Natural killer cell (primary cell): ENCODE results near the gene RNF31. TPM values are rescaled to one million over a fixed set of nuclear protein-coding genes. Genes with fewer than 3 reads are reported as not detected.

Experiments used
- ATAC-seq, 3 donors: fragments of 150-1000 bp in 2 of 3; fragments of 200-7000 bp in 1 of 3; cut with Tn5 transposase; 1 replicate in 1 of 3; 2 replicates in 2 of 3; pipeline ENCODE4 v1.10.0; 2021; ENCODE audit warnings: mild to moderate bottlenecking in 2 of 3, moderate library complexity in 2 of 3
- DNase-seq, 2 donors: peaks; one replicate each; pipeline versions ENCODE4 v3.0.0 to v3.0.0-alpha.2; 2013 to 2021; ENCODE audit warnings: mixed read lengths in 1 of 2
- H3K27ac ChIP-seq: one replicate; pipeline ENCODE4 v1.5.1; 2013; ENCODE audit warnings: mild to moderate bottlenecking, low read length
- H3K27me3 ChIP-seq: one replicate; pipeline ENCODE4 v1.6.1; 2013; ENCODE audit warnings: low read length; ENCODE audit not compliant: control insufficient read depth, insufficient read depth
- H3K36me3 ChIP-seq: one replicate; pipeline ENCODE4 v1.6.1; 2013; ENCODE audit warnings: low read length; ENCODE audit not compliant: control insufficient read depth, insufficient read depth
- H3K4me1 ChIP-seq: one replicate; pipeline ENCODE4 v1.6.1; 2013; ENCODE audit warnings: low read length; ENCODE audit not compliant: control insufficient read depth, insufficient read depth
- H3K4me3 ChIP-seq: one replicate; pipeline ENCODE4 v1.5.1; 2013; ENCODE audit warnings: low read length
- H3K9me3 ChIP-seq: one replicate; pipeline ENCODE4 v1.6.1; 2013; ENCODE audit warnings: low read length; ENCODE audit not compliant: control insufficient read depth, insufficient read depth
- H3K27ac Mint-ChIP-seq, 2 donors: one replicate each; pipeline ENCODE4 v1.8.0; 2022; ENCODE audit warnings: mild to moderate bottlenecking in 2 of 2, mixed read lengths in 2 of 2, moderate library complexity in 1 of 2
- H3K27me3 Mint-ChIP-seq, 2 donors: one replicate each; pipeline ENCODE4 v1.8.0; 2022; ENCODE audit warnings: low read depth in 2 of 2, mixed read lengths in 2 of 2
- H3K36me3 Mint-ChIP-seq: one replicate; pipeline ENCODE4 v1.8.0; 2022; ENCODE audit warnings: mixed read lengths
- H3K4me1 Mint-ChIP-seq, 2 donors: one replicate each; pipeline ENCODE4 v1.8.0; 2022; ENCODE audit warnings: mixed read lengths in 2 of 2
- H3K4me3 Mint-ChIP-seq: one replicate; pipeline ENCODE4 v1.8.0; 2022; ENCODE audit warnings: mild to moderate bottlenecking, moderate library complexity, mixed read lengths
- H3K9me3 Mint-ChIP-seq, 2 donors: one replicate each; pipeline ENCODE4 v1.8.0; 2022; ENCODE audit warnings: mixed read lengths in 2 of 2
- WGBS: methylation state at CpG from one replicate; pipeline ENCODE4 v1.1.7; 2013; ENCODE audit warnings: missing lambda C conversion rate; ENCODE audit not compliant: insufficient coverage; 5-methylcytosine and 5-hydroxymethylcytosine counted together
- intact Hi-C: fragments of 100-400 bp; cut with micrococcal nuclease; formaldehyde crosslinking; loops from one replicate; pipeline ENCODE4 v1.14.2; 2022
- total RNA-seq, 4 donors: library from RNA; stranded (reverse); fragments of 120-200 nt in 1 of 4; gene quantifications; one replicate each; pipeline versions ENCODE4 v1.2.3 to v1.2.4, GENCODE V29; 2013 to 2022
- TF ChIP-seq, protein P1 (sequence below): fragments of 200-600 bp; IDR thresholded peaks from one replicate; pipeline ENCODE4 v1.8.0; 2022; ENCODE audit warnings: antibody characterized with exemption

The RNF31 gene
- total RNA-seq, 3 donors from 2014 or later (not counting 1 experiment from before 2014, with no cell fraction given) = 96.9 to 134 (median 125) TPM

DNA sequence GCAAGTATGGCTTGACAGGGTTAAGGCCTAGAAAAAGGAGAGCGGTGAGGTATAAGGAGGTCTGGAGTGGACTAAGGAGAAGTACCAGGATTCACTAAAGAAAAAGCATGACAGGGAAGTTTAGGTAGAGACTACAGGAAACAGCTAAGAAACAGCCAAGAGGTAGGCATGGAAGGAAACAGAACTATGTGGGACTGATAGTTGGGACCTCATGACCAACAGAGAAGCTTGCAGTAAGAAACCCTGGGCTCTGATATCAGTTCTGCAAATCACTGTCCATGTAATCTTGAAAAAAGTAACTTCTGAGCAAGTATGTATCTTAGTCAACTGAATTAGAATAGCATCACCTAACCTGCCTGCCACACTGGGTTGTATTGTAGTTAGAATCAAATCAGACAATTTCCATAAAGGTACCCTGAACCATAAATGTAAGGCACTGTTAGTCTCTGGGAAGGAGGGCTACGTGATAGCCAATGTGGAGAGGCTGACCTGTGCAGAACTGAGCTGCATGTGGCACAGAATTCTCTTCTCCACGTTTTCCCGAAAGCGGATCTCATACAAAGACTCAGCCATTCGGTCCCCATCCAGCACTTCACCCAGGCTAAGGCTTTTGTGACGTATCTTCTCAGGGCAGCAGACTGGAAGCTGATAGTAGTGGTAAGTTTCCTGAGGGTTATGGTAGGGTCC, 47.0 kb downstream of the RNF31 start:
- H3K27me3 Mint-ChIP-seq = no peaks in the 10 kb centered on the region
- H3K27ac Mint-ChIP-seq = peak overlapping the region; percentile 91 to 96
- Histone ChIP-seq H3K4me3 (peak overlapping the region; percentile 92), H3K27ac (peak overlapping the region; percentile 99), H3K4me1 (peaks cover 30% of the 10 kb centered on the region), H3K9me3 (no peaks in the 10 kb centered on the region), H3K27me3 (no peaks in the 10 kb centered on the region), H3K36me3 (peaks cover 13% of the 10 kb centered on the region)
- H3K4me3 Mint-ChIP-seq = peak overlapping the region; percentile 85
- 92% methylated on average over 7 of the region's 7 CpGs for WGBS
- H3K36me3 Mint-ChIP-seq = no peaks in the 10 kb centered on the region
- TF ChIP-seq, protein P1, sequence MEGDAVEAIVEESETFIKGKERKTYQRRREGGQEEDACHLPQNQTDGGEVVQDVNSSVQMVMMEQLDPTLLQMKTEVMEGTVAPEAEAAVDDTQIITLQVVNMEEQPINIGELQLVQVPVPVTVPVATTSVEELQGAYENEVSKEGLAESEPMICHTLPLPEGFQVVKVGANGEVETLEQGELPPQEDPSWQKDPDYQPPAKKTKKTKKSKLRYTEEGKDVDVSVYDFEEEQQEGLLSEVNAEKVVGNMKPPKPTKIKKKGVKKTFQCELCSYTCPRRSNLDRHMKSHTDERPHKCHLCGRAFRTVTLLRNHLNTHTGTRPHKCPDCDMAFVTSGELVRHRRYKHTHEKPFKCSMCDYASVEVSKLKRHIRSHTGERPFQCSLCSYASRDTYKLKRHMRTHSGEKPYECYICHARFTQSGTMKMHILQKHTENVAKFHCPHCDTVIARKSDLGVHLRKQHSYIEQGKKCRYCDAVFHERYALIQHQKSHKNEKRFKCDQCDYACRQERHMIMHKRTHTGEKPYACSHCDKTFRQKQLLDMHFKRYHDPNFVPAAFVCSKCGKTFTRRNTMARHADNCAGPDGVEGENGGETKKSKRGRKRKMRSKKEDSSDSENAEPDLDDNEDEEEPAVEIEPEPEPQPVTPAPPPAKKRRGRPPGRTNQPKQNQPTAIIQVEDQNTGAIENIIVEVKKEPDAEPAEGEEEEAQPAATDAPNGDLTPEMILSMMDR = no peak
- no peak for DNase-seq
- peaks cover 42 to 53% of the 10 kb centered on the region in 2 donors for H3K4me1 Mint-ChIP-seq
- no peaks in the 10 kb centered on the region for H3K9me3 Mint-ChIP-seq
- intact Hi-C loops = no loop called here
- no peak for ATAC-seq

GRCh38 chr14:24194873-24195185, 47.5 kb downstream of the RNF31 start:
- WGBS = 67% methylated on average over 8 of the region's 8 CpGs

GRCh38 chr14:24195186-24196070, 48.1 kb downstream of the RNF31 start, which contains the start of gene TM9SF1:
TM9SF1 (minus strand) TSS chr14:24195441; CDS start chr14:24195019, 422 bp downstream.
- Mint-ChIP-seq H3K36me3 (no peaks in the 10 kb centered on the region), H3K4me3 (peak within 1 kb of the TSS; percentile 85), H3K4me1 (peaks cover 42 to 52% of the 10 kb centered on the region in 2 donors), H3K27ac (peak within 1 kb of the TSS; percentile 91 to 96), H3K27me3 (no peaks in the 10 kb centered on the region), H3K9me3 (no peaks in the 10 kb centered on the region)
- Histone ChIP-seq H3K4me1 (peaks cover 30% of the 10 kb centered on the region), H3K9me3 (no peaks in the 10 kb centered on the region), H3K4me3 (peak within 1 kb of the TSS; percentile 92), H3K27me3 (no peaks in the 10 kb centered on the region), H3K27ac (peak within 1 kb of the TSS; percentile 99), H3K36me3 (peaks cover 13% of the 10 kb centered on the region)
- DNase-seq (peak; percentile 92 to 95), ATAC-seq (peak; percentile 82 to 92 (median 84))
- WGBS = under 1% methylated on average over 89 of the region's 89 CpGs
- intact Hi-C loops = loop anchor here (1.0 to 5.0 kb wide), 2 partner anchors 18 to 37 kb away; partner anchors contain the start of genes CHMP4A, GMPR2 and NEDD8
- TF ChIP-seq, protein P1 = no peak

More at GRCh38 chr14:24194873-24195185, 47.5 kb downstream of the RNF31 start:
- peaks cover 30% of the 10 kb centered on the region for H3K4me1 ChIP-seq
- no peaks in the 10 kb centered on the region for H3K27me3 ChIP-seq
- Mint-ChIP-seq H3K36me3 (no peaks in the 10 kb centered on the region), H3K4me3 (peak overlapping the region; percentile 85), H3K27me3 (no peaks in the 10 kb centered on the region), H3K9me3 (no peaks in the 10 kb centered on the region), H3K27ac (peak overlapping the region; percentile 91 to 96), H3K4me1 (peaks cover 42 to 52% of the 10 kb centered on the region in 2 donors)
- peak overlapping the region; percentile 92 for H3K4me3 ChIP-seq
- DNase-seq (no peak), ATAC-seq (no peak)
- peak overlapping the region; percentile 99 for H3K27ac ChIP-seq
- peaks cover 13% of the 10 kb centered on the region for H3K36me3 ChIP-seq
- intact Hi-C loops = loop anchor here (1.0 to 5.0 kb wide), 2 partner anchors 18 to 37 kb away; partner anchors contain the start of genes CHMP4A, GMPR2 and NEDD8
- TF ChIP-seq, protein P1 = no peak
- no peaks in the 10 kb centered on the region for H3K9me3 ChIP-seq
